Heart right ventricle (tissue), 16 donors: ENCODE measurements around the gene KRTAP22-2. TPM values are rescaled to one million over a fixed set of nuclear protein-coding genes. Genes with fewer than 3 reads are reported as not detected.

Source experiments
- ATAC-seq, 8 donors: fragments of 200-7000 bp; cut with Tn5 transposase; one replicate each; pipeline ENCODE4 v1.9.1; 2020; ENCODE audit warnings: mild to moderate bottlenecking in 8 of 8, moderate library complexity in 8 of 8, moderate number of reproducible peaks in 1 of 8
- DNase-seq, 2 donors: peaks; one replicate each; pipeline ENCODE4 v3.0.0-alpha.2; 2020
- H3K27ac ChIP-seq, 10 donors: fragments of 200-600 bp; sonication (generic) in 2 of 10; one replicate each; pipeline versions ENCODE4 v1.5.0 to v1.8.0; 2020 to 2022; ENCODE audit warnings: mild to moderate bottlenecking in 3 of 10
- H3K27me3 ChIP-seq, 7 donors: fragments of 200-600 bp; one replicate each; pipeline ENCODE4 v1.8.0; 2021 to 2022; ENCODE audit warnings: mild to moderate bottlenecking in 2 of 7
- H3K36me3 ChIP-seq, 9 donors: fragments of 200-600 bp; sonication (generic) in 1 of 9; one replicate each; pipeline versions ENCODE4 v1.5.0 to v1.8.0; 2020 to 2022; ENCODE audit warnings: mild to moderate bottlenecking in 2 of 9
- H3K4me1 ChIP-seq, 9 donors: fragments of 200-600 bp; sonication (generic) in 1 of 9; one replicate each; pipeline versions ENCODE4 v1.5.0 to v1.8.0; 2020 to 2022; ENCODE audit warnings: mild to moderate bottlenecking in 4 of 9
- H3K4me3 ChIP-seq, 10 donors: fragments of 200-600 bp; sonication (generic) in 2 of 10; one replicate each; pipeline versions ENCODE4 v1.5.0 to v1.8.0; 2020 to 2022; ENCODE audit warnings: mild to moderate bottlenecking in 7 of 10, moderate library complexity in 2 of 10
- H3K9me3 ChIP-seq, 11 donors: fragments of 200-600 bp in 10 of 11; sonication (generic) in 2 of 11; one replicate each; pipeline versions ENCODE4 v1.5.0 to v1.8.0; 2013 to 2022; ENCODE audit warnings: mild to moderate bottlenecking in 2 of 11, control low read depth in 1 of 11, moderate library complexity in 1 of 11
- WGBS, 2 donors: extraction: QIAGEN DNeasy Blood & Tissue Kit; methylation state at CpG; one replicate each; pipeline ENCODE4 v1.1.7; 2013; ENCODE audit warnings: inconsistent platforms in 1 of 2; 5-methylcytosine and 5-hydroxymethylcytosine counted together
- intact Hi-C, 10 donors: fragments of 100-400 bp; cut with DNase I; formaldehyde crosslinking; loops; one replicate each; pipeline versions ENCODE4 v1.11.1 to v1.14.2; 2022
- polyA plus RNA-seq, 2 donors: library from polyadenylated mRNA; stranded (reverse); fragments of 200-250 nt; gene quantifications; one replicate each; pipeline ENCODE4 v1.2.3, GENCODE V29; 2013
- total RNA-seq, 10 donors: library from RNA; stranded (reverse); fragmentation: NEBNext Ultra II Directional in 3 of 10; extraction: Animal tissue kit (Norgen Biotek cat#: 25700) in 3 of 10; gene quantifications; one replicate each; pipeline versions ENCODE4 v1.2.1 to v1.2.4, GENCODE V29; 2021 to 2023
- TF ChIP-seq, protein P1 (sequence below), 9 donors: fragments of 200-600 bp; sonication (generic) in 2 of 9; IDR thresholded peaks; one replicate each; pipeline versions ENCODE4 v1.5.0 to v1.8.0; 2021 to 2022; ENCODE audit warnings: antibody characterized with exemption in 9 of 9, mild to moderate bottlenecking in 5 of 9, moderate library complexity in 1 of 9
- donor health status: Arrhythmogenic right ventricular cardiomyopathy.
- donor health status: ischemic (EF 13 %, LVEDD 7.1; RV severe dilation, severe dysfunction).
- donor health status: healthy with polysubstance abuse.
- donor health status: DM: no; HTN: yes; CAD: no.
- donor health status: DM: no; HTN: no; CAD: no.
- donor health status: ischemic (EF 25% LVEDD 6.9; RV normal size, moderate dysfunction).
- donor health status: ischemic (EF 25% LVEDD 5.7; RV mildly dilated, moderate dysfunction).
- donor health status: healthy.
- donor health status: DM: yes; HTN: yes; CAD: no.
- donor health status: Ischemic cardiomyopathy.
- donor health status: ischemic (EF 35%, LVEDD 5.7; RV mildly dilated, moderate dysfunction).
- donor health status: nonischemic (EF 11% LVEDD 7.7; RV severe dilation, severe dysfunction).
- donor health status: DM: yes; HTN: yes; CAD: no.
- donor health status: PGD.
- donor health status: ischemic (EF 29% LVEDD 5.4; RV normal size, mild dysfunction).
- donor health status: nonischemic (EF 23%, LVEDD 6.1; RV moderate dilation, normal function).

Gene KRTAP22-2
- total and polyA plus RNA-seq, 12 donors = not detected

GRCh38 chr21:30620080-30620479 lies 29.9 kb upstream of the KRTAP22-2 start:
- ATAC-seq (no peak), DNase-seq (no peak)
- H3K4me1 ChIP-seq = no peaks in the 10 kb centered on the region
- TF ChIP-seq, protein P1, sequence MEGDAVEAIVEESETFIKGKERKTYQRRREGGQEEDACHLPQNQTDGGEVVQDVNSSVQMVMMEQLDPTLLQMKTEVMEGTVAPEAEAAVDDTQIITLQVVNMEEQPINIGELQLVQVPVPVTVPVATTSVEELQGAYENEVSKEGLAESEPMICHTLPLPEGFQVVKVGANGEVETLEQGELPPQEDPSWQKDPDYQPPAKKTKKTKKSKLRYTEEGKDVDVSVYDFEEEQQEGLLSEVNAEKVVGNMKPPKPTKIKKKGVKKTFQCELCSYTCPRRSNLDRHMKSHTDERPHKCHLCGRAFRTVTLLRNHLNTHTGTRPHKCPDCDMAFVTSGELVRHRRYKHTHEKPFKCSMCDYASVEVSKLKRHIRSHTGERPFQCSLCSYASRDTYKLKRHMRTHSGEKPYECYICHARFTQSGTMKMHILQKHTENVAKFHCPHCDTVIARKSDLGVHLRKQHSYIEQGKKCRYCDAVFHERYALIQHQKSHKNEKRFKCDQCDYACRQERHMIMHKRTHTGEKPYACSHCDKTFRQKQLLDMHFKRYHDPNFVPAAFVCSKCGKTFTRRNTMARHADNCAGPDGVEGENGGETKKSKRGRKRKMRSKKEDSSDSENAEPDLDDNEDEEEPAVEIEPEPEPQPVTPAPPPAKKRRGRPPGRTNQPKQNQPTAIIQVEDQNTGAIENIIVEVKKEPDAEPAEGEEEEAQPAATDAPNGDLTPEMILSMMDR (IDR thresholded peaks at IDR 0.05) = no peak
- H3K27ac ChIP-seq = no peak overlapping the region
- no peaks in the 10 kb centered on the region for H3K36me3 ChIP-seq
- H3K27me3 ChIP-seq = no peaks in the 10 kb centered on the region
- H3K4me3 ChIP-seq = no peak overlapping the region
- H3K9me3 ChIP-seq = peaks cover 0 to 10% (median 0%) of the 10 kb centered on the region in 11 donors
- intact Hi-C loops = no loop called here

DNA sequence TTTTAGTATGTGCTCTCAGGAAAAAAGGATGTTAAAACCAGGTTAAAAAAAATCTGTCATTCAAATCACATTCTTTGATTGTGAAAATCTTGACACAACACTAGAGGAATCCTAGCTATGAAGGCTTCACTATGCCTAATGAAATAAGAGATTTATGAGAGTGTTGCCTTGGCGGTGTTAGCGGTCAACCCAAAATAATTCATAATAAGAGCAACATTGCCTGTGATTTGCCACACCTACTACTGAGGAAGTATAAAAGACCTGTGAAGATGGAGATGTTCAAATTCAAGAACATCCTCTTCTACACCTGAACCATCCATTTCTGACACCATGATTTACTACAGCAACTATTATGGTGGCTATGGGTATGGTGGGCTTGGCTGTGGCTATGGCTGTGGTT lies 25.9 kb upstream of the KRTAP22-2 start, which contains the start of gene KRTAP20-1:
KRTAP20-1 (plus strand) TSS at position 301 of the 400 bp plus-strand sequence; CDS start at position 331, 30 bp downstream.
- H3K36me3 ChIP-seq = no peaks in the 10 kb centered on the region
- TF ChIP-seq, protein P1 (IDR thresholded peaks at IDR 0.05) = no peak
- DNase-seq = no peak
- no peak within 1 kb of the TSS for H3K4me3 ChIP-seq
- intact Hi-C loops = no loop called here
- WGBS, 2 donors = 95 to 97% methylated on average over 2 of the region's 2 CpGs
- peaks cover 0 to 8% (median 0%) of the 10 kb centered on the region in 11 donors for H3K9me3 ChIP-seq
- H3K27me3 ChIP-seq = no peaks in the 10 kb centered on the region
- H3K4me1 ChIP-seq = no peaks in the 10 kb centered on the region
- no peak within 1 kb of the TSS for H3K27ac ChIP-seq
- no peak for ATAC-seq

DNA sequence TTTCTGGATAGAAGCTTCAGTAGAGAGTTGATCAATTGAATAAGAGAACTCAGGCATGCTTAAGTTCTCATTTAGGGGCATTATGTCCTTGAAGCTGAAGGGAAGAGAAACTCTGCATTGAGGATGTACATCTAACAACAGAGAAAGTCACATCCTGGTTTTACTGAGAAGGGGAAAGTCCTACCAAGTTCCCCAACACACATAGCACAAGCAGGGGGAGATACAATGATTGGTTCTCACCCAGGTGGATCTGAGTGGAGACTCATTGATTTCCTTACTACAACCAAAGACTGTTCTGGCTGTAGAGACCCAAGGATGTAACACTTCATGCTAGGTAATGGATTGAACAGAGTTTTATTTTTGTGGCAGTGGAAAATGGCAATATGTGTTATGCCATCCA lies 25.0 kb upstream of the KRTAP22-2 start:
- DNase-seq (no peak), ATAC-seq (no peak)
- intact Hi-C loops = no loop called here
- no peaks in the 10 kb centered on the region for H3K4me1 ChIP-seq
- H3K9me3 ChIP-seq = peaks cover 0 to 12% (median 0%) of the 10 kb centered on the region in 11 donors
- no peak overlapping the region for H3K27ac ChIP-seq
- H3K36me3 ChIP-seq = no peaks in the 10 kb centered on the region
- H3K4me3 ChIP-seq = no peak overlapping the region
- TF ChIP-seq, protein P1 (IDR thresholded peaks at IDR 0.05) = no peak
- H3K27me3 ChIP-seq = no peaks in the 10 kb centered on the region

DNA sequence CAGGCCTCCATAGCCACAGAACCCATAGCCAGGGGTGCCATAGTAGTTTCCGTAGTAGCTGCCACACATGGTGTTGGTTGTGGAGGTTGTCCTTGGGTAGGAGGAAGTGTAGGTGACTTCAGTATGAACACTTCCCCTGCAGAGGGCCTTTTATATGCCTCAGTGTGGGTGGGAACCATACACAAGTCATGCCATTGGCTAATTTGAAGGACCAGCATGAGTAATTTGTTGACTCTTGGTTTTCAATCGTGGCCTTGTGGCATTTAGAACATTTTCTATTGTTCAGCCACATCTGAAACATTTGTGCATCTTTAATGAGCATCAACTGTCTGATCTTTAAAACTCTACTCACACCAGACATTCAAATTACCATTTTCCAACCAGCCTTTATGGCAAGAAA lies 23.6 kb upstream of the KRTAP22-2 start, which contains the start of gene KRTAP6-1:
KRTAP6-1 (minus strand) TSS at position 95 of the 400 bp plus-strand sequence; CDS start at position 69, 26 bp downstream.
- Histone ChIP-seq H3K4me3 (no peak within 1 kb of the TSS), H3K27ac (no peak within 1 kb of the TSS), H3K9me3 (peaks cover 0 to 12% (median 0%) of the 10 kb centered on the region in 11 donors), H3K36me3 (no peaks in the 10 kb centered on the region), H3K27me3 (no peaks in the 10 kb centered on the region), H3K4me1 (no peaks in the 10 kb centered on the region)
- ATAC-seq = no peak
- intact Hi-C loops = no loop called here
- DNase-seq = no peak
- TF ChIP-seq, protein P1 (IDR thresholded peaks at IDR 0.05) = no peak
- WGBS, 2 donors = 66 to 68% methylated on average over 2 of the region's 2 CpGs
